Neural cell (in vitro differentiated cells): ENCODE results near the gene TGM1.

Experiments
- EP300 ChIP-seq: fragments of 450-650 bp; conservative IDR thresholded peaks from 2 replicates; pipeline ENCODE4 v1.6.1; 2014; ENCODE audit warnings: antibody characterized with exemption, mild to moderate bottlenecking, moderate library complexity; ENCODE audit not compliant: poor library complexity, severe bottlenecking
- EZH2 ChIP-seq: fragments of 200-600, 300-800 bp; shearing (Covaris generic), sonication (generic); IDR thresholded peaks from 2 replicates; pipeline ENCODE4 v1.6.1; 2014; ENCODE audit warnings: antibody characterized with exemption, low read length, borderline replicate concordance, mild to moderate bottlenecking; ENCODE audit not compliant: insufficient read depth, poor library complexity, severe bottlenecking
- POLR2AphosphoS5 ChIP-seq: IDR thresholded peaks from 2 replicates; pipeline ENCODE4 v1.6.1; 2012
- RAD21 ChIP-seq: fragments of 450-650 bp; conservative IDR thresholded peaks from 2 replicates; pipeline ENCODE4 v1.6.1; 2014; ENCODE audit warnings: antibody characterized with exemption, mild to moderate bottlenecking, moderate library complexity
- TAF1 ChIP-seq: IDR thresholded peaks from 2 replicates; pipeline ENCODE4 v1.6.1; 2012; ENCODE audit warnings: low read depth
- TF ChIP-seq, protein P1 (sequence below): fragments of 450-650 bp; IDR thresholded peaks from 2 replicates; pipeline ENCODE4 v1.5.1; 2014; ENCODE audit warnings: antibody characterized with exemption, mild to moderate bottlenecking, moderate library complexity; ENCODE audit not compliant: poor library complexity, severe bottlenecking

DNA sequence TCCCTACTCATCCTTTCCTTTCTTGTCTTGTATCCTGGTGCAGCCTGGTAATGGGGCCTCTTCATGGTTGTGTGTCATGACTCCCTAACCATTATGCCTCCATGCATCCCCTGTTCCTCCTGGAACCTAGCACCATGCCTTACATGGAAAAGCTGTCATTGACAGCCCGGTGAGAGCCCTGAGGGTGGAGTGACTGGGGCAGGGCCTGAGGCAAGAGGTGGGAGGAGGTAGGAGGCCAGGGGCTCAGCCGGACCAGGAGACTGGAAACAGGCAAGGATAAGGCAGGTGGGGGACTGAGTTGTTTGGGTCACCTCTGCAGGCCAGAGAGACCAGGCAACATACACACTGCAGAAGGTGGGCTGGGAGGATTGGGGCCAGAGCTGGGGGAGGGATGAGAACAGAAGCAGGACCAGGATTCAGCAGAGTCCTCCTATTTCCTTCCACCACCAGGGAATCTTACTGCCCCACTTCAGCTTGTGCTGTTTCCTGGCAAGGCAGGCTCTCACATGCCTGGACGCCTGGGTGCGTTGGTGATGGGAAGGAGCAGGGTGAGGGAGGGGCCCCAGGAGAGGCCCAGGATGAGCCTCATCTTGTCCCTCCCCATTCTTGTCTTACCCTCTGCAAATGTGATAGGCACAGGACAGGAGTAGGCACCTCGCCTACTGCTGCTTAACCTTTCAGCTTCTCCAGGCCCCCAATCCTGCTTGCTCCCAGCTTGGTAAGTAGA is 46.7 kb upstream of the TGM1 start, which contains the start of gene LTB4R2:
- no peak for TF ChIP-seq RAD21
- no peak for TF ChIP-seq EZH2
- no peak for TF ChIP-seq POLR2AphosphoS5
- no peak for TF ChIP-seq EP300
- TF ChIP-seq, protein P1, sequence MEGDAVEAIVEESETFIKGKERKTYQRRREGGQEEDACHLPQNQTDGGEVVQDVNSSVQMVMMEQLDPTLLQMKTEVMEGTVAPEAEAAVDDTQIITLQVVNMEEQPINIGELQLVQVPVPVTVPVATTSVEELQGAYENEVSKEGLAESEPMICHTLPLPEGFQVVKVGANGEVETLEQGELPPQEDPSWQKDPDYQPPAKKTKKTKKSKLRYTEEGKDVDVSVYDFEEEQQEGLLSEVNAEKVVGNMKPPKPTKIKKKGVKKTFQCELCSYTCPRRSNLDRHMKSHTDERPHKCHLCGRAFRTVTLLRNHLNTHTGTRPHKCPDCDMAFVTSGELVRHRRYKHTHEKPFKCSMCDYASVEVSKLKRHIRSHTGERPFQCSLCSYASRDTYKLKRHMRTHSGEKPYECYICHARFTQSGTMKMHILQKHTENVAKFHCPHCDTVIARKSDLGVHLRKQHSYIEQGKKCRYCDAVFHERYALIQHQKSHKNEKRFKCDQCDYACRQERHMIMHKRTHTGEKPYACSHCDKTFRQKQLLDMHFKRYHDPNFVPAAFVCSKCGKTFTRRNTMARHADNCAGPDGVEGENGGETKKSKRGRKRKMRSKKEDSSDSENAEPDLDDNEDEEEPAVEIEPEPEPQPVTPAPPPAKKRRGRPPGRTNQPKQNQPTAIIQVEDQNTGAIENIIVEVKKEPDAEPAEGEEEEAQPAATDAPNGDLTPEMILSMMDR: no peak
- TF ChIP-seq TAF1: no peak
